Left ventricle myocardium inferior (tissue), 1 donor: Measurements from ENCODE around the gene WDR44. TPM values are rescaled to one million over a fixed set of nuclear protein-coding genes. Genes with fewer than 3 reads are reported as not detected.
"Not testable (repeated sequence)": the region's sequence is repeated elsewhere in the genome, so short reads cannot be mapped to it uniquely, and the experiment has no call there.

ENCODE experiments used
- DNase-seq: peaks from one replicate; pipeline ENCODE4 v3.0.0-alpha.2; 2020
- H3K27ac ChIP-seq: fragments of 200-600 bp; replicated peaks from 2 replicates; pipeline ENCODE4 v1.8.0; 2021
- H3K27me3 ChIP-seq: fragments of 200-600 bp; 2 replicates; pipeline ENCODE4 v1.8.0; 2021; ENCODE audit warnings: low read depth
- H3K36me3 ChIP-seq: fragments of 200-600 bp; 2 replicates; pipeline ENCODE4 v1.8.0; 2021
- H3K4me1 ChIP-seq: fragments of 200-600 bp; 2 replicates; pipeline ENCODE4 v1.8.0; 2021
- H3K4me3 ChIP-seq: fragments of 200-600 bp; 2 replicates; pipeline ENCODE4 v1.8.0; 2021; ENCODE audit warnings: mild to moderate bottlenecking, moderate library complexity
- H3K9me3 ChIP-seq: fragments of 200-600 bp; replicated peaks from 2 replicates; pipeline ENCODE4 v1.8.0; 2021
- intact Hi-C: fragments of 100-400 bp; cut with micrococcal nuclease; formaldehyde crosslinking; loops from one replicate; pipeline ENCODE4 v1.11.0; 2022
- total RNA-seq: library from RNA; stranded (reverse); fragmentation: NEBNext Ultra II Directional; extraction: Animal tissue kit (Norgen Biotek cat#: 25700); gene quantifications from one replicate; pipeline ENCODE4 v1.2.1, GENCODE V29; 2021
- TF ChIP-seq, protein P1 (sequence below): fragments of 200-600 bp; IDR thresholded peaks from 2 replicates; pipeline ENCODE4 v1.8.0; 2021; ENCODE audit warnings: antibody characterized with exemption, mild to moderate bottlenecking, borderline replicate concordance
- donor health status: DM: no; HTN: yes; CAD: no; lungs with severe emphysema.

Gene WDR44
- total RNA-seq, 1 donor from 2014 or later, result 13.4 TPM

DNA sequence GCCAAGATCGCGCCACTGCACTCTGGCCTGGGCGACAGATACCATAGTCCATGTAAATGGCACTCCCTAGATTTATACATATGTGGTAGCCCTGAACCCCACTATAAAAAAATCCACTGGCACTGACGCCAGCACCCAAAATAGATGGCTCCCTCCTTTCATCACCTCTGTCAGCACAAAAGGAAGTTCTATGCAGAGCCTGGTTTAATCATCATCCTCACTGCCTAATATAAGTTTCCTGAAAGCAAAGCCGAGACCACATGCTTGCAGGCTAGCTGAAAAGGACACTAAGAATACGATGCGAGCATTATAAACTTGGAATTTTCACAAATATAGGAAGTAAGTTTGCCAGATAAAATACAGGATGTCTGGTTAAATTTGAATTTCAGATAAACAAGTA lies 122.2 kb downstream of the WDR44 start:
- intact Hi-C loops, result no loop called here
- Histone ChIP-seq H3K27me3 (no peaks in the 10 kb centered on the region), H3K27ac (no peak overlapping the region), H3K9me3 (no peaks in the 10 kb centered on the region), H3K4me3 (no peak overlapping the region), H3K4me1 (peaks cover 3% of the 10 kb centered on the region), H3K36me3 (no peaks in the 10 kb centered on the region)
- DNase-seq, result no peak
- TF ChIP-seq, protein P1, sequence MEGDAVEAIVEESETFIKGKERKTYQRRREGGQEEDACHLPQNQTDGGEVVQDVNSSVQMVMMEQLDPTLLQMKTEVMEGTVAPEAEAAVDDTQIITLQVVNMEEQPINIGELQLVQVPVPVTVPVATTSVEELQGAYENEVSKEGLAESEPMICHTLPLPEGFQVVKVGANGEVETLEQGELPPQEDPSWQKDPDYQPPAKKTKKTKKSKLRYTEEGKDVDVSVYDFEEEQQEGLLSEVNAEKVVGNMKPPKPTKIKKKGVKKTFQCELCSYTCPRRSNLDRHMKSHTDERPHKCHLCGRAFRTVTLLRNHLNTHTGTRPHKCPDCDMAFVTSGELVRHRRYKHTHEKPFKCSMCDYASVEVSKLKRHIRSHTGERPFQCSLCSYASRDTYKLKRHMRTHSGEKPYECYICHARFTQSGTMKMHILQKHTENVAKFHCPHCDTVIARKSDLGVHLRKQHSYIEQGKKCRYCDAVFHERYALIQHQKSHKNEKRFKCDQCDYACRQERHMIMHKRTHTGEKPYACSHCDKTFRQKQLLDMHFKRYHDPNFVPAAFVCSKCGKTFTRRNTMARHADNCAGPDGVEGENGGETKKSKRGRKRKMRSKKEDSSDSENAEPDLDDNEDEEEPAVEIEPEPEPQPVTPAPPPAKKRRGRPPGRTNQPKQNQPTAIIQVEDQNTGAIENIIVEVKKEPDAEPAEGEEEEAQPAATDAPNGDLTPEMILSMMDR, result no peak

DNA sequence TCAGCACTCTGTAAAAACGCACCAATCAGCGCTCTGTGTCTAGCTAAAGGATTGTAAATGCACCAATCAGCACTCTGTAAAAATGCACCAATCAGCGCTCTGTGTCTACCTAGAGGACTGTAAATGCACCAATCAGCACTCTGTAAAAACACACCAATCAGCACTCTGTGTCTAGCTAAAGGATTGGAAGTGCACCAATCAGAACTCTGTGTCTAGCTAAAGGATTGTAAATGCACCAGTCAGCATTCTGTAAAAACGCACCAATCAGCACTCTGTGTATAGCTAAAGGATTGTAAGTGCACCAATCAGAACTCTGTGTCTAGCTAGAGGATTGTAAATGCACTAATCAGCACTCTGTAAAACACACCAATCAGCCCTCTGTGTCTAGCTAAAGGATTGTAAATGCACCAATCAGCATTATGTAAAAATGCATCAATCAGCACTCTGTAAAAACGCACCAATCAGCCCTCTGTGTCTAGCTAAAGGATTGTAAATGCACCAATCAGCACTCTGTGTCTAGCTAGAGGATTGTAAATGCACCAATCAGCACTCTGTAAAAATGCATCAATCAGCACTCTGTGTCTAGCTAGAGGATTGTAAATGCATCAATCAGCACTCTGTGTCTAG lies 124.9 kb downstream of the WDR44 start:
- H3K27ac ChIP-seq, intact Hi-C loops, DNase-seq: not testable (repeated sequence)

DNA sequence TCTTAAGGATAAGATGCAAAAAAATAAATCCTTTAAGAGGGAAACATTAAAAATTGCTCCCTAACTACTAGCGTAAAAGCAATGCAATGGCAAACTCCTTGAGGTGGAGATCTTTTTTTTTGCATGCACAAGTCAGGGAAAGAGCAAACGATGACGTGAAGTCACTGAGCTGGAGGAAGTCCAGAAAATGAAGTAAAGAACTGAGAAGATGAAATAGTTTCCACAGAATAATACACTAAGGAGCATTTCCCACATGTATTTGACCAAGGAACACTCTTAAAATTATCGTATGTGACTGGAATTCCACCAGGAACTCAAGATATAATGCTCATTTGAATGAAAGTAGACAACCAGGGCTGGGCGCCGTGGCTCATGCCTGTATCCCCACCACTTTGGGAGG lies 128.7 kb downstream of the WDR44 start:
- Histone ChIP-seq H3K9me3 (no peaks in the 10 kb centered on the region), H3K4me3 (no peak overlapping the region), H3K36me3 (no peaks in the 10 kb centered on the region), H3K27me3 (no peaks in the 10 kb centered on the region), H3K4me1 (no peaks in the 10 kb centered on the region), H3K27ac (no peak overlapping the region)
- TF ChIP-seq, protein P1, result no peak
- intact Hi-C loops, result no loop called here
- DNase-seq, result no peak

More for the DNA sequence above, 124.9 kb downstream of the WDR44 start:
- not testable (repeated sequence) for H3K4me1 ChIP-seq, H3K9me3 ChIP-seq, H3K27me3 ChIP-seq, H3K4me3 ChIP-seq, H3K36me3 ChIP-seq

DNA sequence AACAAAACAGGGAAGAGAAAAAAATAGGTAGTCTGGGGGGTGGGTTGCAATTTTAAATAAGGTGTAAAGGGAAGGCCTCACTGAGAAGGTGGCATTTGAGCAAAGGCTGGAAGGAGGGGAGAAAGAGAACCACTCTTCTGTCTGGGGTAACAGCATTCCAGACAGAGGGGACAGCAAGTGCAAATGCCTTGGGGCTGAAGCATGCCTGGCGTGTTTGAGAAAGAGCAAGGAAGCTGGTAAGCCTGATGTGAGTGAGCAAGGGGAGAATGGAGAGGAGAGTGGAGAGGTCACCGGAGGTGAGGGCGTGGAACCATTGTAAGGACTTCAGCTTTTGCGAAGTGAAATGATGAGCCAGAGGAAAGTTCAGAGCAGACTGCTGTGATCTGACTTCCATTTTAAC lies 130.0 kb downstream of the WDR44 start:
- TF ChIP-seq, protein P1, result no peak
- Histone ChIP-seq H3K4me1 (no peaks in the 10 kb centered on the region), H3K27me3 (no peaks in the 10 kb centered on the region), H3K4me3 (no peak overlapping the region), H3K36me3 (no peaks in the 10 kb centered on the region), H3K27ac (no peak overlapping the region), H3K9me3 (no peaks in the 10 kb centered on the region)
- DNase-seq, result no peak
- intact Hi-C loops, result no loop called here

DNA sequence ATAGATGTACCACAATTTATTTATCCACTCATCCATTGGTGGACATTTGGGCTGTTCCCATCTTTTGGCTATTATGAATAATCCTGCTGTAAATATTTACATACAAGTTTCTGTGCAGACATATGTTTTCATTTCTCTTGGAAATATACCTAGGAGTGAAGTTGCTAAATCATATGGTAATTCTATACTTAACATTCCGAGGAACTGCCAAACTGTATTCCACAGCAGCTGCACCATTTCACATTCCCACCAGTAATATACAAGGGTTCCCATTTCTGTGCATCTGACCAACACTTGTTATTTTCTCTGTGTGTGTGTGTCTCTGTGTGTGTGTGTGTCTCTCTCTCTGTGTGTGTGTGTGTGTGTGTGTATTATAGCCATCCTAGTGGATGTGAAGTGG lies 134.3 kb downstream of the WDR44 start:
- Histone ChIP-seq H3K27me3 (no peaks in the 10 kb centered on the region), H3K4me1 (no peaks in the 10 kb centered on the region), H3K9me3 (no peaks in the 10 kb centered on the region), H3K4me3 (no peak overlapping the region), H3K36me3 (no peaks in the 10 kb centered on the region), H3K27ac (no peak overlapping the region)
- DNase-seq, result no peak
- intact Hi-C loops, result no loop called here
- TF ChIP-seq, protein P1, result no peak

DNA sequence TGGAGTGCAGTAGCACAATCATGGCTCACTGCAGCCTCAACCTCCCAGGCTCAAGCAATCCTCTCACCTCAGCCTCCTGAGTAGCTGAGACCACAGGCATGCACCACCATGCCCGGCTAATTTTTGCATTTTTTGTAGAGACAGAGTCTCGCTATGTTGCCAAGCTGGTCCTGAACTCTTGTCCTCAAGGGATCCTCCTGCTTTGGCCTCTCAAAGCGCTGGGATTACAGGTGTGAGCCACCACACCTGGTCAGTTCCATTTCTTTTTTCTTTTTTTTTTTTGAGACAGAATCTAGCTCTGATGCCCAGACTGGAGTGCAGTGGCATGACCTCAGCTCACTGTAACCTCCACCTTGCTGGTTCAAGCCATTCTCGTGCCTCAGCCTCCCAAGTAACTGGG lies 136.5 kb downstream of the WDR44 start:
- H3K9me3 ChIP-seq, intact Hi-C loops, H3K4me1 ChIP-seq, H3K36me3 ChIP-seq, H3K27ac ChIP-seq, H3K4me3 ChIP-seq, DNase-seq, H3K27me3 ChIP-seq: not testable (repeated sequence)
